HG03064 (cell line): ENCODE results near the gene RAPGEF3.

Experiments
- ATAC-seq: cut with Tn5 transposase; IDR thresholded peaks from one replicate; pipeline ENCODE4 v1.9.1; 2021; ENCODE audit warnings: low read depth; ENCODE audit not compliant: unreplicated experiment

RAPGEF3 gene

GRCh38 chr12:47705566-47706425 is 52.9 kb downstream of the RAPGEF3 start, which contains the start of gene RPAP3:
Gene RPAP3, minus strand, starts transcription at chr12:47706030. Its CDS starts 3,190 bp downstream, at chr12:47702840.
- peak; percentile 76 for ATAC-seq

- ATAC-seq, result no peak
Measured at GRCh38 chr12:47705229-47705565, 53.5 kb downstream of the RAPGEF3 start.

GRCh38 chr12:47704719-47705118 is 54.0 kb downstream of the RAPGEF3 start:
- ATAC-seq, result no peak

GRCh38 chr12:47700263-47700662 is 58.4 kb downstream of the RAPGEF3 start:
- ATAC-seq, result no peak

- ATAC-seq, result no peak
Measured at GRCh38 chr12:47698631-47699030, 60.0 kb downstream of the RAPGEF3 start.

GRCh38 chr12:47698055-47698454 is 60.6 kb downstream of the RAPGEF3 start:
- ATAC-seq, result no peak

- ATAC-seq, result no peak
Measured at GRCh38 chr12:47689215-47689614, 69.5 kb downstream of the RAPGEF3 start.

- no peak for ATAC-seq
Measured at GRCh38 chr12:47687636-47688035, 71.0 kb downstream of the RAPGEF3 start.

- no peak for ATAC-seq
Measured at GRCh38 chr12:47686645-47687240, 71.9 kb downstream of the RAPGEF3 start.
